Chondrocyte (in vitro differentiated cells): Measurements from ENCODE around the gene SIN3A. TPM values are rescaled to one million over a fixed set of nuclear protein-coding genes. Genes with fewer than 3 reads are reported as not detected.

ENCODE experiments used
- DNase-seq: peaks from one replicate; pipeline ENCODE4 v3.0.0; 2021; ENCODE audit warnings: mixed read lengths, low spot score
- H3K27ac Mint-ChIP-seq: one replicate; pipeline ENCODE4 v1.8.0; 2021; ENCODE audit warnings: mild to moderate bottlenecking, moderate library complexity, mixed read lengths; ENCODE audit not compliant: unreplicated experiment
- H3K27me3 Mint-ChIP-seq: 2 replicates; pipeline ENCODE4 v1.8.0; 2021; ENCODE audit warnings: low read depth, mixed read lengths
- H3K36me3 Mint-ChIP-seq: 2 replicates; pipeline ENCODE4 v1.8.0; 2021; ENCODE audit warnings: low read depth, mixed read lengths
- H3K4me1 Mint-ChIP-seq: 2 replicates; pipeline ENCODE4 v1.8.0; 2021; ENCODE audit warnings: low read depth, mild to moderate bottlenecking, mixed read lengths
- H3K4me3 Mint-ChIP-seq: one replicate; pipeline ENCODE4 v1.8.0; 2021; ENCODE audit warnings: mild to moderate bottlenecking, moderate library complexity, mixed read lengths; ENCODE audit not compliant: unreplicated experiment
- H3K9me3 Mint-ChIP-seq: 2 replicates; pipeline ENCODE4 v1.8.0; 2021; ENCODE audit warnings: low read depth, mixed read lengths
- CTCF ChIP-seq: fragments of 200-600 bp; sonication (generic); IDR thresholded peaks from 2 replicates; pipeline ENCODE4 v1.5.0; 2021; ENCODE audit warnings: antibody characterized with exemption, mild to moderate bottlenecking, moderate library complexity
- total RNA-seq: library from RNA; stranded (reverse); gene quantifications from 3 replicates; pipeline ENCODE4 v1.2.1, GENCODE V29; 2021

The SIN3A gene
- total RNA-seq, 1 donor from 2014 or later, result 44.9 TPM

- Mint-ChIP-seq H3K27ac (no peak overlapping the region), H3K9me3 (no peaks in the 10 kb centered on the region), H3K4me1 (no peaks in the 10 kb centered on the region), H3K4me3 (no peak overlapping the region), H3K27me3 (no peaks in the 10 kb centered on the region), H3K36me3 (peaks cover 5% of the 10 kb centered on the region)
- no peak for TF ChIP-seq CTCF
- DNase-seq, result no peak
Measured at GRCh38 chr15:75355369-75355768, 96.1 kb downstream of the SIN3A start.

GRCh38 chr15:75354454-75354853 lies 97.0 kb downstream of the SIN3A start:
- H3K4me1 Mint-ChIP-seq, result no peaks in the 10 kb centered on the region
- H3K4me3 Mint-ChIP-seq, result no peak overlapping the region
- no peaks in the 10 kb centered on the region for H3K27me3 Mint-ChIP-seq
- H3K36me3 Mint-ChIP-seq, result peaks cover 2% of the 10 kb centered on the region
- no peak for DNase-seq
- H3K9me3 Mint-ChIP-seq, result no peaks in the 10 kb centered on the region
- TF ChIP-seq CTCF, result no peak
- H3K27ac Mint-ChIP-seq, result no peak overlapping the region

GRCh38 chr15:75353604-75354003 lies 97.9 kb downstream of the SIN3A start:
- Mint-ChIP-seq H3K27me3 (no peaks in the 10 kb centered on the region), H3K4me1 (peaks cover 2% of the 10 kb centered on the region), H3K36me3 (peaks cover 2% of the 10 kb centered on the region), H3K4me3 (no peak overlapping the region), H3K9me3 (no peaks in the 10 kb centered on the region), H3K27ac (no peak overlapping the region)
- DNase-seq, result no peak
- TF ChIP-seq CTCF, result no peak

GRCh38 chr15:75352186-75353080 lies 99.1 kb downstream of the SIN3A start:
- Mint-ChIP-seq H3K27me3 (no peaks in the 10 kb centered on the region), H3K4me1 (peaks cover 7% of the 10 kb centered on the region), H3K36me3 (no peaks in the 10 kb centered on the region), H3K9me3 (no peaks in the 10 kb centered on the region), H3K4me3 (no peak overlapping the region), H3K27ac (no peak overlapping the region)
- DNase-seq, result peak; percentile 73
- TF ChIP-seq CTCF, result no peak

GRCh38 chr15:75350601-75351361 lies 100.7 kb downstream of the SIN3A start:
- H3K27me3 Mint-ChIP-seq, result no peaks in the 10 kb centered on the region
- no peaks in the 10 kb centered on the region for H3K9me3 Mint-ChIP-seq
- TF ChIP-seq CTCF, result no peak
- peaks cover 12% of the 10 kb centered on the region for H3K4me1 Mint-ChIP-seq
- H3K4me3 Mint-ChIP-seq, result no peak overlapping the region
- H3K36me3 Mint-ChIP-seq, result no peaks in the 10 kb centered on the region
- DNase-seq, result peak; percentile 22
- no peak overlapping the region for H3K27ac Mint-ChIP-seq
